IPS-18c (cell line): Measurements from ENCODE around the gene DAGLB.

ENCODE experiments used
- H3K4me3 ChIP-seq: 2 replicates; pipeline ENCODE4 v1.7.0; 2013; ENCODE audit warnings: low read depth, mild to moderate bottlenecking, low read length, moderate library complexity; ENCODE audit not compliant: insufficient read depth
- H3K9me3 ChIP-seq: one replicate; pipeline ENCODE4 v1.6.1; 2013; ENCODE audit warnings: mild to moderate bottlenecking, low read length, moderate library complexity; ENCODE audit not compliant: control insufficient read depth, insufficient read depth

DAGLB gene

DNA sequence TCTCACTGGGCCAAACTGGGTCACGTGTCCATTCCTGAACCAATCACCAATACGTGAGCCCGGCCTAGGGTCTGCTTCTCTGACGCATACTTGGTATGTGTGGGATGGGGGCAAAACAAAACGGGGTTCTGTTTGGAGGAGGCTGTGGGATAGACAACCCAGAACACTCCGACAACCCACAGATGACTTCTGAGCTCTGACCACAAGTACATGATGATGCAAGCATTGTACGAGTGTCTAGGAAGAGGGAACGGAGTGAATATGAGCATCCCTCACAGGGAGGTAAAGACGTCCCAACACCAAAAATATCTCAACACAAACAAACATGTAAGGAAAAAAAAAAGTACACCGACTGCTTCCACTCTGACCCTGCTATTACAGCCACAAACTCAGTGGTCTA is 5.6 kb downstream of the DAGLB start:
- Histone ChIP-seq H3K4me3 (no peak overlapping the region), H3K9me3 (no peaks in the 10 kb centered on the region)

DNA sequence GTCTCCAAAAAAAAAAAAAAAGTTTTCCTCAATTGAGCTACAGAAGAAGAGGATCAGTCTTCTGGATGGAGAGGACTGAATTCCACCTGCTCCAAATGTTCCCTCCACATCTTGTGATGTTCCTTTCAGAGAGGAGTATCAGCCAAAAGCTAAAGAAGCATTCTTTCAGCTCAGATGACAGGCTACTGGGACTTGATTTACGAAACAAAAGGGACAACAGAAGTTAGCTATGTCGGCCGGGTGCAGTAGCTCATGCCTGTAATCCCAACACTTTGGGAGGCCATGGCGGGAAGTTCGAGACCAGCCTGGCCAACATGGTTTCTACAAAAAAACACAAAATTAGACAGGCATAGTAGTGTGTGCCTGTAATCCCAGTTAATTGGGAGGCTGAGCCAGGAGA is 7.4 kb downstream of the DAGLB start:
- Histone ChIP-seq H3K4me3 (no peak overlapping the region), H3K9me3 (no peaks in the 10 kb centered on the region)

DNA sequence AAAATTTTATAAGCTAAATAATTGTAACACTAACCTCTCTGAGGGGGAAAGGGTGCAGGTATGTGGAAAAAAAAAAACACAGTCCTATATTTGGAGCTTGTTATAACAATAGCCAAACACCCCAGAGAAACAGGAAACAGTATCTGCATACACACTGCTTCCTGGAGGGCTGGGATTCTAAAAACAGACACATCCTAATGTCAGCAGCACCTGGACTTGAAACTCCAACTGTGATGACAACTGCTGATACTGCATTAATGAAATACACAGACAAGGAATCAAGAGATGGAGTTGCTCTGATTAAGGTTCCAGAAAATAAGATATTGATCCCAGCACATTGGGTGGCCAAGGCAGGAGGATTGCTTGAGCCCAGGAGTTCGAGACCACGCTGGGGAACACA is 9.3 kb downstream of the DAGLB start:
- Histone ChIP-seq H3K9me3 (no peaks in the 10 kb centered on the region), H3K4me3 (no peak overlapping the region)

DNA sequence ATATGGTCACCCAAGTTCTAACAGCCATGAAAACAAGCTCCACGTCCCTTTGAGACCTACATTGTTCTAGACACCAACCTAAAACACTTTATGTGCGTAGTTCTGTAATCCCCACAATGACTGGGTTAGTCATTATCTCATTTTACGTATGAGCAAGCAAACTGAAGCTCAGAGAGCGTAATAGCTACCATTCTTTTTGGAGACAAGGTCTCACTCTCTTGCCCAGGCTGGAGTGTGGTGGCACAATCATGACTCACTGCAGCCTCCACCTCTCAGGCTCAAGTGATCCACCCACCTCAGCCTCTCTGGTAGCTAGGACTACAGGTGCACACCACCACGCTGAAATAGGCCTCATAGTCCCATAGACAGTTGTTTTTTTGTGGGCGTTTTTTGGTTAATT is 10.5 kb downstream of the DAGLB start:
- H3K4me3 ChIP-seq: no peak overlapping the region

DNA sequence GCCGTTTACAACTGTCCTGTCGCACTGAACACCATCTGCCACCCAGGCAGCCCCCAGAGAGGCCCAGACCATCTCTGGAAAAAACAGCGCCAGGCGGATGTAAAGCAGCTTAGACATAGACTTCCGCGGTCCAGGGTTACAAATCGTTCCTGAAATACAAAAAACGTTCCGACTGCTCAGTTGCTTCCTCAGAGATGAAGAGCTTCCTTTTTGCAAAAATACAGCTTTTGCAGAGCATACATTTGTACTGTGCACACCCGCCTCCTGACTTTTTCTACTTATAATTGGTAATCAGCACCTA is 11.4 kb downstream of the DAGLB start:
- H3K4me3 ChIP-seq: no peak overlapping the region
- no peaks in the 10 kb centered on the region for H3K9me3 ChIP-seq

More for the DNA sequence above, 10.5 kb downstream of the DAGLB start:
- no peaks in the 10 kb centered on the region for H3K9me3 ChIP-seq

DNA sequence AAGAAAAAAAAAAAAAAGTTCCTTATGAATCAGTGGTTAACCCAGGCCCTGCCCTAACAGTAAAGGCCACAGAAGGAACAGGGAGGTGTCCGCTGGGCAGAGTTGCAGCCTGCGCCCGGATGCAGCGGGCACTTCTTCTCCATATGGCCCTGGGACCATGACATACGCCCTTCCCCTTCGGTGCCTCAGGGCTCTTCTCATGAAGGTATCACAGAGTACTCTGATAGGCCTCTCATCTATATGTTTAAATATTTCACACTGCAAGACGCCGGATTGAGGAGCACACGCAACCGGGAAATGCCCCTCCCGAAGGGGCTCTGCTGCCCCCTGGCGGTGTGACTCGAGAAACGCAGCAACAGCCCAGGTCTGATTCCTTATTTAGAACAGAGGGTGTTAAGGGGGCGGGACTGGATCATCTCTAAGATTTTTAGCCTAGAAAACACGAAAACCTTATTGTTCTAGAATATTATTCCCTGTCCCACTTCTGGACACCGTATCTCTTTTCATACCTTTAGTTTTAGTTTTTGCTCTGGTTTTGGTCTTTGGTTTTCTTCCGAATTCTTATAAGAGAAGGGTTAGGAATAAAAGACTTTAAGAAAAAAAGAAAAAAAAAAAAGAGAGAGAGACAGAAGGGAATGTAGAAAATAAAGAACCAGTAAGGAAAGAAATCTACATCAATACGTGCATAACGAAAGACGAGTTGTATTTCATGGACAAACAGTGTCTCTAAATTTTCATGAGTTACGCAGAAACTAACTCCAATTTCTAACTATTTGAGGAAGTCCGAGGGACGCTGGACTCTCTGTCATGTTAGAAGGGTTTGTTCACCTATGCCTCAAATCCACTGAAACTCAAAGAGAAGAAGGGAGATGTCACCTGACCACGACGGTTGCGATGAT is 12.0 kb downstream of the DAGLB start:
- Histone ChIP-seq H3K9me3 (no peaks in the 10 kb centered on the region), H3K4me3 (no peak overlapping the region)

DNA sequence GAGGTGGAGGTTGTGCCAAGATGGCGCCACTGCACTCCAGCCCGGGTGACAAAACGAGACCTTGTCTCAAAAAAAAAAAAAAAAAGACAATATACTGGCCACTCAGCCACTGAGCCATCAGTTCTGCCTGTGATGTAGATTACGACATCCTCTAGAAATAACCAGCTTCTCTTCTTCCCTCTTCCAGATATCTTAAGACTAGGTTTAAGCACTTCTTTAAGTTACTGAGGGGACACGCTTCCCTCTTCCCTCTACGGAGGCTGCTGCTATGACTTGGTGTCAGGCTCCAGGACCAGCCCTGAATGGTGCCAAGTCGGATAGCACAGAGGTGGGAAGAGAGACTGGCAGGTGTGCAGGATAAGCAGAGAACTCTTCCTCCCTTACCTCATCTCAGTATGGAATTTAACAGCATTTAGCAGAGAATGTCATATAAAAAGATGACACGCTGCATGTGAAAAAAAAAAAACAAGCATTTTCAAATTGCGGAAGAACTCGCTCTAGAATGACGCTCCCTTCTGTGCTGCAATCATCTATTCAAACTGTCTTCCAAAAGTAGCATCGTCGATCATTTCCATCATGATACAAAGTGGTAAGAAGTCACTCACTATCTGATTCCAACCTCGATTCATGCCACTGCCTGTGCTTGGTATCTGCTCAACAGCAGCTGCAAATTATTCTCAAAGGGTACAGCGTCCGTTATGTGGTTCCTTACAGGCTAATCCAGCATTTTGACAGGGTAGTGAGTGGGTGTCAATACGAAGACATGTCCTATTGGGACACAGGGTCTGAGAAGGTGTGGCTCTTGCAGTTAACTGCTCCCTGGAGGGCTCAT is 13.8 kb downstream of the DAGLB start:
- Histone ChIP-seq H3K4me3 (no peak overlapping the region), H3K9me3 (no peaks in the 10 kb centered on the region)

DNA sequence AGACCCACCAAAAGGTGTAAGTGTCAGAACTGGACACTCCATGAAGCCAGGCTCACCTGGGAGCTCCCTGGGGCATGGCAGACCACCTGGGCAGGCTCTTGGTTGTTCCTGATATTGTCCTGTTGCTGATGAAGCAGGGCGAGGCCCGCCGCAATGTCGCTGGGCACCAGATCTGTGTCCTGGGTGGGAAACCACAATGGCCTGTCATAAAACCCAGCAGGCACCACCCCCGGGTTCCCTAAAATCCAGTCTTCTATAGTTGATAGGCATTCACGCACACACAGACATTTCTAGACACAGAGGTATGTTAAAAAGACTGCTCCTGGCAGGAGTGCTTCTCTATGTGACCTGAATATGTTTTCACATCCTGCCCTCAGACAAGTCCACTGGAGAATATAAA is 15.0 kb downstream of the DAGLB start:
- no peak overlapping the region for H3K4me3 ChIP-seq
- H3K9me3 ChIP-seq: no peaks in the 10 kb centered on the region

DNA sequence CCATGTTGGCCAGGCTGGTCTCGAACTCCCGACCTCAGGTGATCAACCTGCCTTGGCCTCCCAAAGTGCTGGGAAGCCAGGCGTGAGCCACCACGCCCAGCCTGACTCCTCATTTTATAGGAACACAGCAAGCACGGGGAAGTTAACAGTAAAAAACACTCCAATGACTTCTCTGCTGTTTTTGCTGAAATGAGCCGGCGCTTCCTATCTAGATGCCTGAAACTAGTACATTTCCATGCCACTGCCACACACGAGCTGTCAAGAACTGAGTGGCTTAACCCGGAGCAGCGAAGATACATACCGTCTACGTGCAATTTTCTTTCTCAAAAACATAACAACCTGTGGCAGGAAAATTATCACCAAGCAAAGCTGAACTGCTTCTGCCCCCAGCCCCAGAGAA is 16.8 kb downstream of the DAGLB start:
- H3K9me3 ChIP-seq: no peaks in the 10 kb centered on the region
- no peak overlapping the region for H3K4me3 ChIP-seq

DNA sequence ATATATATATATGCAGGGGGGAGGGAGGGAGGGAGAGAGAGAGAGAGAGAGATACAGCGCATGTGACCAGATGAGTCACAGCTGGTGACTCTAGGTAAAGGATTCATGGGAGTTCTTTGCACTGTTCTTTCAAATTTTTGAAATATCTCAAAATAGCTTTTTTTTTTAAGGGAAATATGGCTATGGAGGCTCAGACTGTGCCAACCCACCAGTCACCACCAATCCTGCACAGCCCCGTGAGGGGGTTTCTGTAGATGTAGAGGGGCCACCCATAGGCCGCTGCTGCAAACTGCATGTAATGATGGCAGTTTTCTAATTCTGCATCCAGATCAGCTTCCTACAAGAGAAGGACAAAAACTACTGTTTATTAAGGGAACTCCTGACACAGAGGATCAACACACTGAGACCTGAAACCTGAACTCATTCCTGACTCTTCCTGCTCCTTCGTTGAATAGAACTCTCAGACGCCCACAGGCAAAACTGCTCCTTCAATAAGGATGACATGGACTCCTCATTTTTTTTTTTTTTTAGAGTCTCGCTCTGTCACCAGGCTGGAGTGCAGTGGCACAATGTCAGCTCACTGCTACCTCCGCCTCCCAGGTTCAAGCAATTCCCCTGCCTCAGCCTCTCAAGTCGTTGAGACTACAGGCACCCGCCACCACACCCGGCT is 17.3 kb downstream of the DAGLB start:
- no peak overlapping the region for H3K4me3 ChIP-seq
- H3K9me3 ChIP-seq: no peaks in the 10 kb centered on the region

DNA sequence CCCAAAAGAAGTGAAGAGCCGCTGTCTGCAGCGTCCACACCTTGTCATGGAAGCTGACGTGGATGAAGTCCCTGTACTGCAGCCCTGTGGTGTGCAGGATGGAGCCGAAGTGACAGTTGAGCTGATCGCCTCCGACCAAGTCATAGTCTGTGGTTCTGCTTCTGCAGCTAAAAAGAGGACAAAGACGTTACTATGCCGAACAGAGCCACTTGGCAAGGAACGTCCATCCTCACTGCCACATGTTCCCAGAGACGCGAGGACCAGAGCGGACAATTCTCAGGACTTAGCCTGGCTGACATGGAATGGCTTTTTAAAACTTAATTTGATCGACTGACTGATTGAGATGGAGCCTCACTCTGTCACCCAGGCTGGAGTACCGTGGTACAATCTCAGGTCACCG is 21.8 kb downstream of the DAGLB start:
- no peak overlapping the region for H3K4me3 ChIP-seq
- H3K9me3 ChIP-seq: peaks cover 9% of the 10 kb centered on the region

DNA sequence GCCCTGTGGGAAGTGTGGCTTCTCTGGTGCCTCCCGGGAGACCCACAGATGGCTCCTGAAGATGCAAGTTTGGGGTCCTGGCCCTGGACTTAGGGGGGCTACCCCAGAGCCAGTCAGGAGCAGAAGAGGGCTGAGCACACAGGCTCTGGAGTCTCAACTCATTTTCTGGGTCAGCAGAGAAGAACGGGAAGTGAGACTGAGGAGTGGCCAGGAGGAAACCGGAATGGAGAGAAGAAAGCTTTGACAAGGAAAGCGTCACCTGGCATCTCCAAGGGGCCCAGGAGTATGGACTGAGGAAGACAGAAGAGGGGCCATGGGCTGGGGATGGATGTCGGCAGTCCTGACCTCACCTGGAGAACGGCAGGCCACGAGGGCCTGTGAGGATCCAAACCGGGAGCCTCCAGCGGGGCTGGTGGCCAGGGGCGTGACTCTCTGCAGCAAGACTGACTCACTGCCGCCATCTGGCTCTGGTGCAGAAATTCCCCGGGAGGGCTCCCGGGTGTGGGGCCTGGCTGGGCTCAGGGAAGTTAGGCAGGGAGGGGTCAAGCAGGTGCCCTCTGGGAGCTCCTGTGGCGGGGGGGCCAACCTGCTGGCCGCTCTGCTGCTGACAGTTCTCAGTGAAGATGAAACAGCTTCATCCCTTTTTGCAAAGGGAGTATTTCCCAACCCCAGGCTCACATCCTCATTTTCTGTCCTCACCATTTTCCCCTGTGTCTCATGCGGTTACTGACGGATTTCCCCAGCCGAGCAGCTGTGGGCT is 23.6 kb downstream of the DAGLB start:
- Histone ChIP-seq H3K9me3 (peaks cover 9% of the 10 kb centered on the region), H3K4me3 (no peak overlapping the region)

DNA sequence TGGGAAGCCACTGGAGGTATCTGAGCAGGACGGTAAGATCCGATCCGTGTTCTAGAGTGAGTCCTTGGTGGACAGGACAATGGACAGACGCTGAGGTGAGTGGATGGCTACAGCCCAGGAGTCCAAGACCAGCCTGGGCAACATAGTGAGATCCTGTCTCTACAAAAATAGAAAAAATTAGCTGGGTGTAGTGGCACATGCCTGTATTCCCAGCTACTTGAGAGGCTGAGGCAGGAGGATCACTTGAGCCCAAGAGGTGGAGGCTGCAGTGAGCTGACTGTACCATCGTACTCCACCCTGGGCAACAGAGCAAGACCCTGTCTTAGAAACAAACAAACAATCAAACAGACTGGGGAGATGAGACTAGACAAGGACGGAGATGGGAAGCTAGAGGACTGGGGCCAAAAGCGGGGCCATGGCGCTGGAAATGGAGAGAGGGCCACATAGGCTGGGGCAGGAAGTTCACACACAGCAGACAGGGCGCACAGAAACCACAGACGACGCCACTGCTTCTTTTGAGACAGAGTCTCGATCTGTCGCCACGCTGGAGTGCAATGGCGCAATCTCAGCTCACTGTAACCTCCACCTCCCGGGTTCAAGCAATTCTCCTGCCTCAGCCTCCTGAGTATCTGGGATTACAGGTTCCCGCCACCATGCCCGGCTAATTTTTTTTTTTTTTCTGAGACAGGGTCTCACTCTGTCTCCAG is 24.7 kb downstream of the DAGLB start:
- no peak overlapping the region for H3K4me3 ChIP-seq

DNA sequence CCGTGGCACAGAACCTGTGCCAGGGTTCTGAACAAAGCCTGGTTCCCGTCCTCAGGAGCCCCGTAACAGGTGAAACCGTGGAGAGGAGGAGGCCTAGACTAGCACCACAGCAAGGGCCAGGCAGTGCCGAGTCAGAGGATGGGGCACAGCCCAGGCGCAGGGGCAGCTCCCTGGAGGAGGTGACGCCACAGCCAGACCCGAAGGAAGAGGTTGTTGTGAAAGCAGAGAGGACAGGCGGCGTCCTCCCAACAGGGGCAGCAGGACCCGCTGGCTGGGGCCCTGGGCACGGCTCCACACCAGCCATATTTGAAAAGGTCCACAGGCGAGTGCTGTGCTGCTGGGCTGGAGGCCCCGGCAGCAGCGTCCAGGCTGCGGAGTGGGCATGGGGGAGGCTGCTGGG is 25.7 kb downstream of the DAGLB start:
- peaks cover 9% of the 10 kb centered on the region for H3K9me3 ChIP-seq
- H3K4me3 ChIP-seq: no peak overlapping the region

More for the DNA sequence above, 24.7 kb downstream of the DAGLB start:
- H3K9me3 ChIP-seq: peaks cover 9% of the 10 kb centered on the region

DNA sequence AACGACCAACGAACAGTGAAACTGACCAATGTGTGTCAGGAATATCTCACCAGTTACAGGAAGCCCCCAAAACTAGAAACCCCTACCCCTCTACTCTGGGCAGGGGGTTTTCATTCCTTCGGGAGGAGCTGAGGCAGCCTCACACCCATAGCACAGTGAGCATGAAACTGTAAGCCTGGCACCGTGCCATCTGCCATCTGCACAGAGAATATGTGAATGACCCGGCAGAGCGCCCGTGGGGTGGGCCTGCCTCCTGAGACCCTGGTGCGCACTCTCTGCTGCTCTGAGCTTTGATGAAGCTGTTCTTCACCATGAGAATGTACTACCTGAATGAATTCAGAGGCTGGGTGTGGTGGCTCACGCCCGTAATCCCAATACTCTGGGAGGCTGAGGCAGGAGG is 27.1 kb downstream of the DAGLB start:
- Histone ChIP-seq H3K9me3 (peaks cover 9% of the 10 kb centered on the region), H3K4me3 (no peak overlapping the region)

DNA sequence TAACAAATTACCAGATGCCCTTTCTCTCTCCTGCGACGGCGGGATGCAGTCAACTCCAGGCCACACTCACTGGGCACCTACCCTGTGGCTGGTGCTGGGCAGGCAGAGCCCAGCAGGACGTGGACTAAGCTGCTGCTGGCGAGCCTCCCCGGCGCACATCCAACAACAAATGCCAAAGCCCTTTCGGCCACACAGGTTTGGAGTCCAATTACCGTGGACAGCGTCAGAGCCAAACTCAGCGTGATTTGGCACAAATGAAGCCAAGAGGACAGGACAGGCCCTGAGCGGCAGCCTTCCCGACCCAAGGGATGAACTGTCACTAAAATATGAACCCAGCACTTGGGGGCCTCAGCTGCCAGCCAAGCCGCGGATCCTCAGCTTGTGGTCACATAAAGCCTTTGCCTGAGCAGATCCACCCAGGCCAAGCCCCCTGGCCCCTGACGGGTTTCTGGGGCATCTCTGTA is 28.4 kb downstream of the DAGLB start:
- Histone ChIP-seq H3K4me3 (no peak overlapping the region), H3K9me3 (peaks cover 9% of the 10 kb centered on the region)

DNA sequence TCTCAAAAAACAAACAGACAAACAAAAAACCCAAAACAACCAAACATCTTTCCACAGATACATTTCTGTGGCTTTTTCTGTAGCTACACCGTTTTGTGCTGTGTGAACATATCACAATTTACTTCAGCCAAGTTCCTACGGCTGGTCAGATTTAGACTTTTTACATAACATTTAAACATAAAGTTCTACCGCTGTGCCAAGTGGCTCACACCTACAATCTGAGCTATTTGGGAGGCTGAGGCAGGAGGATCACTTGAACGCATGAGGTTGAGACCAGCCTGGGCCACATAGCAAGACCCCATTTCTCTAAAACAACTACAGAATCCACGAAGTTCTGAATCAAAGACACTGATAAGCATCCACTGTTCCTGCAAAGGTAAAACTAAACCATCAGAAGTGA is 30.3 kb downstream of the DAGLB start:
- no peak overlapping the region for H3K4me3 ChIP-seq
- H3K9me3 ChIP-seq: peaks cover 6% of the 10 kb centered on the region
